Panc1 (cell line): ENCODE data around the gene IL2RG. TPM values are rescaled to one million over a fixed set of nuclear protein-coding genes. Genes with fewer than 3 reads are reported as not detected.

Experiments used
- ATAC-seq: fragments of 200-7000 bp; cut with Tn5 transposase; 2 replicates; pipeline ENCODE4 v1.9.1; 2020; ENCODE audit warnings: mild to moderate bottlenecking, moderate library complexity
- BruUV-seq: library from RNA; stranded (reverse); fragments of 400-500 nt; replicated peaks from 2 replicates; lab custom pipeline; 2021; lab: Mats Ljungman, UMichigan
- CTCF ChIA-PET: fragments of 300-600 bp; sonication (Branson Sonifier 250); formaldehyde crosslinking; loops from one replicate; lab custom pipeline; 2022; ENCODE audit warnings: antibody characterized with exemption; lab: Charles Lee
- POLR2A ChIA-PET: fragments of 300-600 bp; sonication (Branson Sonifier 250); formaldehyde crosslinking; loops from one replicate; lab custom pipeline; 2022; ENCODE audit warnings: antibody characterized with exemption; lab: Charles Lee
- DNase-seq: peaks from one replicate; pipeline ENCODE4 v3.0.0-alpha.2; 2010; ENCODE audit warnings: low read depth, low spot score
- H3K27ac ChIP-seq: 2 replicates; pipeline ENCODE4 v1.5.1; 2011; ENCODE audit warnings: mild to moderate bottlenecking, low read length, inconsistent platforms
- H3K27me3 ChIP-seq: fragments of 200-500 bp; sonication (Bioruptor generic); 2 replicates; pipeline ENCODE4 v1.6.0; 2014; ENCODE audit warnings: low read length, inconsistent platforms; ENCODE audit not compliant: control insufficient read depth, insufficient read depth
- H3K36me3 ChIP-seq: fragments of 200-500 bp; sonication (Bioruptor generic); 2 replicates; pipeline ENCODE4 v1.5.1; 2014; ENCODE audit warnings: inconsistent platforms, mild to moderate bottlenecking, low read length, moderate library complexity; ENCODE audit not compliant: control insufficient read depth, insufficient read depth
- H3K4me1 ChIP-seq: 2 replicates; pipeline ENCODE4 v1.5.1; 2011; ENCODE audit warnings: inconsistent platforms, mild to moderate bottlenecking, low read length, moderate library complexity; ENCODE audit not compliant: control insufficient read depth, insufficient read depth
- H3K4me3 ChIP-seq, 2 experiments: 2 replicates each; pipeline ENCODE4 v1.5.1; 2011 to 2012; ENCODE audit warnings: low read depth in 2 of 2, low read length in 2 of 2, mild to moderate bottlenecking in 2 of 2, inconsistent platforms in 1 of 2, moderate library complexity in 1 of 2
- H3K9me3 ChIP-seq: fragments of 200-500 bp; sonication (Bioruptor generic); 2 replicates; pipeline ENCODE4 v1.5.1; 2014; ENCODE audit warnings: low read depth, mild to moderate bottlenecking, inconsistent platforms, low read length, moderate library complexity; ENCODE audit not compliant: control insufficient read depth, insufficient read depth
- POLR2AphosphoS5 ChIP-seq: IDR thresholded peaks from 2 replicates; pipeline ENCODE4 v1.6.1; 2012; ENCODE audit warnings: mild to moderate bottlenecking, low read depth, low read length, moderate library complexity
- SIN3A ChIP-seq: IDR thresholded peaks from 2 replicates; pipeline ENCODE4 v1.6.1; 2012; ENCODE audit warnings: low read depth, mild to moderate bottlenecking, low read length, moderate library complexity, borderline replicate concordance; ENCODE audit not compliant: insufficient read depth
- TCF7L2 ChIP-seq: IDR thresholded peaks from 2 replicates; pipeline ENCODE4 v1.6.1; 2011; ENCODE audit warnings: mild to moderate bottlenecking, low read depth, low read length, inconsistent platforms
- in situ Hi-C: cut with HindIII; loops from 2 replicates; pipeline ENCODE4 v1.10.0; 2016; ENCODE audit warnings: low sequenced_read_pairs, low pct_unique_long_range_greater_than_20kb
- intact Hi-C: fragments of 100-400 bp; cut with micrococcal nuclease; formaldehyde crosslinking; loops from one replicate; pipeline ENCODE4 v1.10.0; 2022; ENCODE audit not compliant: unreplicated experiment
- total RNA-seq: library from RNA; stranded (reverse); gene quantifications from one replicate; pipeline ENCODE4 v1.2.1, GENCODE V29; 2021; ENCODE audit not compliant: unreplicated experiment
- TF ChIP-seq, protein P1 (sequence below), 2 experiments: IDR thresholded peaks; 2 replicates each; pipeline ENCODE4 v1.6.1; 2011 to 2012; ENCODE audit warnings: low read depth in 2 of 2, control low read depth in 1 of 2, low read length in 1 of 2, mild to moderate bottlenecking in 1 of 2, moderate library complexity in 1 of 2; ENCODE audit not compliant: insufficient read depth in 1 of 2
- TF ChIP-seq, protein P2 (sequence below): fragments of 450-650 bp; IDR thresholded peaks from 2 replicates; pipeline ENCODE4 v1.5.1; 2017; ENCODE audit warnings: mild to moderate bottlenecking

IL2RG gene
- total RNA-seq, 1 experiment from 2014 or later, result 0.28 TPM

DNA sequence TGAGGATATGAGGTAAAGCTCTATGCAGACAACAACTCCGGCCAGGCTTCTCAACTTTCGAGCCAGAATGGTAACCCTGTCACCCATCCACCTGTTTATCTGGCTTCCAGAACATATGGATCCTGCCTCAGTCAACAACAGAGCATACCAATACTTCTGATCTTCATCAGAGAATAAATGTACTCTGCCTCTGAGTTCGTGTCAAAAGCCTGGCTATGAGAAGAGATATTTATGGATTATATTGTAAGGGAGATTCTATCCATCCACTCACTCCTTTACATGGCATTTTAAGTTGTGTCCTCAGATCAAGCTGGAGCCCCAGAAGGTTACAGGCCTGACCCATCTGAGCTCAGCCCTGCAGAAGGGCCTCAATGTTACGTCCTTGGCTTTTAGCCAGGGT, 25.5 kb downstream of the IL2RG start:
- no peak for TF ChIP-seq SIN3A
- TF ChIP-seq, protein P1, sequence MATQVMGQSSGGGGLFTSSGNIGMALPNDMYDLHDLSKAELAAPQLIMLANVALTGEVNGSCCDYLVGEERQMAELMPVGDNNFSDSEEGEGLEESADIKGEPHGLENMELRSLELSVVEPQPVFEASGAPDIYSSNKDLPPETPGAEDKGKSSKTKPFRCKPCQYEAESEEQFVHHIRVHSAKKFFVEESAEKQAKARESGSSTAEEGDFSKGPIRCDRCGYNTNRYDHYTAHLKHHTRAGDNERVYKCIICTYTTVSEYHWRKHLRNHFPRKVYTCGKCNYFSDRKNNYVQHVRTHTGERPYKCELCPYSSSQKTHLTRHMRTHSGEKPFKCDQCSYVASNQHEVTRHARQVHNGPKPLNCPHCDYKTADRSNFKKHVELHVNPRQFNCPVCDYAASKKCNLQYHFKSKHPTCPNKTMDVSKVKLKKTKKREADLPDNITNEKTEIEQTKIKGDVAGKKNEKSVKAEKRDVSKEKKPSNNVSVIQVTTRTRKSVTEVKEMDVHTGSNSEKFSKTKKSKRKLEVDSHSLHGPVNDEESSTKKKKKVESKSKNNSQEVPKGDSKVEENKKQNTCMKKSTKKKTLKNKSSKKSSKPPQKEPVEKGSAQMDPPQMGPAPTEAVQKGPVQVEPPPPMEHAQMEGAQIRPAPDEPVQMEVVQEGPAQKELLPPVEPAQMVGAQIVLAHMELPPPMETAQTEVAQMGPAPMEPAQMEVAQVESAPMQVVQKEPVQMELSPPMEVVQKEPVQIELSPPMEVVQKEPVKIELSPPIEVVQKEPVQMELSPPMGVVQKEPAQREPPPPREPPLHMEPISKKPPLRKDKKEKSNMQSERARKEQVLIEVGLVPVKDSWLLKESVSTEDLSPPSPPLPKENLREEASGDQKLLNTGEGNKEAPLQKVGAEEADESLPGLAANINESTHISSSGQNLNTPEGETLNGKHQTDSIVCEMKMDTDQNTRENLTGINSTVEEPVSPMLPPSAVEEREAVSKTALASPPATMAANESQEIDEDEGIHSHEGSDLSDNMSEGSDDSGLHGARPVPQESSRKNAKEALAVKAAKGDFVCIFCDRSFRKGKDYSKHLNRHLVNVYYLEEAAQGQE (IDR thresholded peaks at IDR 0.05; ENCODE audit: insufficient read depth in 1 of 2, low read depth in 2 of 2, low read length in 1 of 2), result no peak
- TF ChIP-seq, protein P2, sequence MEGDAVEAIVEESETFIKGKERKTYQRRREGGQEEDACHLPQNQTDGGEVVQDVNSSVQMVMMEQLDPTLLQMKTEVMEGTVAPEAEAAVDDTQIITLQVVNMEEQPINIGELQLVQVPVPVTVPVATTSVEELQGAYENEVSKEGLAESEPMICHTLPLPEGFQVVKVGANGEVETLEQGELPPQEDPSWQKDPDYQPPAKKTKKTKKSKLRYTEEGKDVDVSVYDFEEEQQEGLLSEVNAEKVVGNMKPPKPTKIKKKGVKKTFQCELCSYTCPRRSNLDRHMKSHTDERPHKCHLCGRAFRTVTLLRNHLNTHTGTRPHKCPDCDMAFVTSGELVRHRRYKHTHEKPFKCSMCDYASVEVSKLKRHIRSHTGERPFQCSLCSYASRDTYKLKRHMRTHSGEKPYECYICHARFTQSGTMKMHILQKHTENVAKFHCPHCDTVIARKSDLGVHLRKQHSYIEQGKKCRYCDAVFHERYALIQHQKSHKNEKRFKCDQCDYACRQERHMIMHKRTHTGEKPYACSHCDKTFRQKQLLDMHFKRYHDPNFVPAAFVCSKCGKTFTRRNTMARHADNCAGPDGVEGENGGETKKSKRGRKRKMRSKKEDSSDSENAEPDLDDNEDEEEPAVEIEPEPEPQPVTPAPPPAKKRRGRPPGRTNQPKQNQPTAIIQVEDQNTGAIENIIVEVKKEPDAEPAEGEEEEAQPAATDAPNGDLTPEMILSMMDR, result no peak
- no peak for TF ChIP-seq POLR2AphosphoS5
- no peak for TF ChIP-seq TCF7L2
- H3K27ac ChIP-seq, result no peak overlapping the region
- ATAC-seq, result no peak
- H3K4me3 ChIP-seq, result no peak overlapping the region
- H3K4me1 ChIP-seq, result no peaks in the 10 kb centered on the region
- no peak for DNase-seq
- in situ Hi-C loops, result no loop called here
- no peaks in the 10 kb centered on the region for H3K36me3 ChIP-seq
- POLR2A ChIA-PET, result no interaction called here
- no peaks in the 10 kb centered on the region for H3K27me3 ChIP-seq
- BruUV-seq, result no TSS peak
- CTCF ChIA-PET, result no interaction called here
- H3K9me3 ChIP-seq, result no peaks in the 10 kb centered on the region
- intact Hi-C loops, result no loop called here

DNA sequence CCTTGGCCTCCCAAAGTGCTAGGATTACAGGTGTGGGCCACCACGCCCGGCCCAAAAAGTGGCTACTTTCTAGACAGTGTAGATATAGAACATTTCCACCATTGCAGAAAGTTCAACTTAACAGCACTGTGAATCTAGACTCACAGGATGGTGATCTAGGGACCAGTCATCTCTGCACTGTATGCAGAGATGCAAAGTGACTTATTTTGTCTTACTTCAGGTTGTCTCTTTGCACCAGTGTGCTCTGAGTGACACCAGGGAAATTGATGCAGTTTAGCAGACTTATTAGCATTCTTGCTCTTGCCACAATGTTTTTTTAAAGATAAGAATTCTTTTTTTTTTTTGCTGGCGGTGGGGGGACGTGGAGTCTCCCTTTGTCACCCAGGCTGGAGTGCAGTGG, 28.6 kb downstream of the IL2RG start:
- DNase-seq, result no peak
- intact Hi-C loops (no loop called here), in situ Hi-C loops (no loop called here)
- Histone ChIP-seq H3K4me1 (no peaks in the 10 kb centered on the region), H3K36me3 (no peaks in the 10 kb centered on the region), H3K4me3 (no peak overlapping the region), H3K27ac (no peak overlapping the region), H3K27me3 (no peaks in the 10 kb centered on the region), H3K9me3 (no peaks in the 10 kb centered on the region)
- BruUV-seq, result no TSS peak
- ChIA-PET CTCF (no interaction called here), POLR2A (no interaction called here)
- ATAC-seq, result no peak
- TF ChIP-seq, protein P1 (IDR thresholded peaks at IDR 0.05; ENCODE audit: insufficient read depth in 1 of 2, low read depth in 2 of 2, low read length in 1 of 2), result no peak
- TF ChIP-seq, protein P2, result no peak
